HEK293 (cell line): Measurements from ENCODE around the gene METTL15.

Experiments
- EGR2 ChIP-seq: fragments of 450-650 bp; formaldehyde crosslinking; IDR thresholded peaks from 2 replicates; pipeline ENCODE4 v1.5.1; 2016; ENCODE audit warnings: low read depth, missing biosample characterization, missing genetic modification characterization
- GLI2 ChIP-seq: fragments of 450-650 bp; formaldehyde crosslinking; IDR thresholded peaks from 2 replicates; pipeline ENCODE4; 2017; ENCODE audit warnings: missing biosample characterization, missing genetic modification characterization, low read depth, borderline replicate concordance
- KLF1 ChIP-seq: fragments of 450-650 bp; formaldehyde crosslinking; IDR thresholded peaks from 2 replicates; pipeline ENCODE4 v1.5.1; 2016; ENCODE audit warnings: missing biosample characterization, missing genetic modification characterization
- PRDM2 ChIP-seq: fragments of 450-650 bp; formaldehyde crosslinking; IDR thresholded peaks from 2 replicates; pipeline ENCODE4 v1.5.1; 2016; ENCODE audit warnings: missing biosample characterization, missing genetic modification characterization, borderline replicate concordance
- REPIN1 ChIP-seq: fragments of 450-650 bp; formaldehyde crosslinking; IDR thresholded peaks from 2 replicates; pipeline ENCODE4 v1.5.1; 2017; ENCODE audit warnings: missing biosample characterization, missing genetic modification characterization, low read depth
- SCRT2 ChIP-seq: fragments of 450-650 bp; formaldehyde crosslinking; IDR thresholded peaks from 2 replicates; pipeline ENCODE4 v1.5.1; 2016; ENCODE audit warnings: missing biosample characterization, missing genetic modification characterization
- YY1 ChIP-seq: fragments of 450-650 bp; formaldehyde crosslinking; IDR thresholded peaks from 2 replicates; pipeline ENCODE4 v1.5.1; 2018; ENCODE audit warnings: missing biosample characterization, missing genetic modification characterization
- YY2 ChIP-seq: fragments of 450-650 bp; formaldehyde crosslinking; IDR thresholded peaks from 2 replicates; pipeline ENCODE4 v1.5.1; 2016; ENCODE audit warnings: missing biosample characterization, missing genetic modification characterization
- ZBTB44 ChIP-seq: fragments of 450-650 bp; IDR thresholded peaks from 2 replicates; pipeline ENCODE4 v1.5.1; 2018; ENCODE audit warnings: missing biosample characterization, mild to moderate bottlenecking, missing genetic modification characterization
- ZBTB49 ChIP-seq: fragments of 450-650 bp; formaldehyde crosslinking; IDR thresholded peaks from 2 replicates; pipeline ENCODE4 v1.5.1; 2016; ENCODE audit warnings: missing biosample characterization, missing genetic modification characterization, low read depth
- ZNF16 ChIP-seq: fragments of 450-650 bp; formaldehyde crosslinking; IDR thresholded peaks from 2 replicates; pipeline ENCODE4 v1.5.1; 2016; ENCODE audit warnings: low read depth, missing biosample characterization, missing genetic modification characterization
- ZNF19 ChIP-seq: fragments of 450-650 bp; formaldehyde crosslinking; IDR thresholded peaks from 2 replicates; pipeline ENCODE4; 2016; ENCODE audit warnings: missing biosample characterization, missing genetic modification characterization, low read depth
- ZNF202 ChIP-seq: fragments of 450-650 bp; formaldehyde crosslinking; IDR thresholded peaks from 2 replicates; pipeline ENCODE4 v1.5.1; 2016; ENCODE audit warnings: missing biosample characterization, missing genetic modification characterization, borderline replicate concordance
- ZNF24 ChIP-seq: fragments of 450-650 bp; formaldehyde crosslinking; IDR thresholded peaks from 2 replicates; pipeline ENCODE4 v1.5.1; 2016; ENCODE audit warnings: missing biosample characterization, missing genetic modification characterization
- ZNF266 ChIP-seq: fragments of 450-650 bp; formaldehyde crosslinking; IDR thresholded peaks from 2 replicates; pipeline ENCODE4 v1.5.1; 2016; ENCODE audit warnings: missing biosample characterization, missing genetic modification characterization, low read depth
- ZNF280C ChIP-seq: fragments of 450-650 bp; formaldehyde crosslinking; IDR thresholded peaks from 2 replicates; pipeline ENCODE4 v1.5.1; 2016; ENCODE audit warnings: missing biosample characterization, missing genetic modification characterization
- ZNF292 ChIP-seq: fragments of 450-650 bp; formaldehyde crosslinking; IDR thresholded peaks from 2 replicates; pipeline ENCODE4 v1.5.1; 2016; ENCODE audit warnings: low read depth, missing biosample characterization, missing genetic modification characterization, borderline replicate concordance
- ZNF324 ChIP-seq: fragments of 450-650 bp; formaldehyde crosslinking; IDR thresholded peaks from 2 replicates; pipeline ENCODE4 v1.5.1; 2016; ENCODE audit warnings: missing biosample characterization, missing genetic modification characterization
- ZNF394 ChIP-seq: fragments of 450-650 bp; formaldehyde crosslinking; IDR thresholded peaks from 2 replicates; pipeline ENCODE4 v1.5.1; 2016; ENCODE audit warnings: missing biosample characterization, missing genetic modification characterization, mild to moderate bottlenecking, moderate library complexity, borderline replicate concordance
- ZNF48 ChIP-seq: fragments of 450-650 bp; formaldehyde crosslinking; IDR thresholded peaks from 2 replicates; pipeline ENCODE4 v1.5.1; 2016; ENCODE audit warnings: missing biosample characterization, missing genetic modification characterization
- ZNF514 ChIP-seq: fragments of 450-650 bp; formaldehyde crosslinking; IDR thresholded peaks from 2 replicates; pipeline ENCODE4 v1.5.1; 2016; ENCODE audit warnings: missing biosample characterization, missing genetic modification characterization
- ZNF521 ChIP-seq: fragments of 450-650 bp; formaldehyde crosslinking; IDR thresholded peaks from 2 replicates; pipeline ENCODE4 v1.5.1; 2017; ENCODE audit warnings: missing biosample characterization, mild to moderate bottlenecking, missing genetic modification characterization
- ZNF544 ChIP-seq: fragments of 450-650 bp; formaldehyde crosslinking; IDR thresholded peaks from 2 replicates; pipeline ENCODE4 v1.5.0; 2017; ENCODE audit warnings: missing biosample characterization, missing genetic modification characterization
- ZNF654 ChIP-seq: fragments of 450-650 bp; formaldehyde crosslinking; IDR thresholded peaks from 2 replicates; pipeline ENCODE4 v1.5.1; 2016; ENCODE audit warnings: low read depth, missing biosample characterization, missing genetic modification characterization
- ZNF677 ChIP-seq: fragments of 450-650 bp; IDR thresholded peaks from 2 replicates; pipeline ENCODE4 v1.5.0; 2018; ENCODE audit warnings: missing biosample characterization, mild to moderate bottlenecking, missing genetic modification characterization, moderate library complexity
- ZNF776 ChIP-seq: fragments of 450-650 bp; formaldehyde crosslinking; IDR thresholded peaks from 2 replicates; pipeline ENCODE4 v1.5.0; 2017; ENCODE audit warnings: missing biosample characterization, missing genetic modification characterization, borderline replicate concordance
- ZNF843 ChIP-seq: fragments of 450-650 bp; formaldehyde crosslinking; IDR thresholded peaks from 2 replicates; pipeline ENCODE4 v1.5.1; 2016; ENCODE audit warnings: missing biosample characterization, missing genetic modification characterization
- ZXDB ChIP-seq: fragments of 450-650 bp; formaldehyde crosslinking; IDR thresholded peaks from 2 replicates; pipeline ENCODE4 v1.5.1; 2016; ENCODE audit warnings: missing biosample characterization, missing genetic modification characterization

Gene METTL15

GRCh38 chr11:28110108-28110820, 2.1 kb downstream of the METTL15 start (continued):
- 0 out of 2 replicates have a peak, but pooled peaks have one; percentile 57 for TF ChIP-seq PRDM2
- TF ChIP-seq ZNF394: peak; percentile 73
- TF ChIP-seq ZNF843: no peak
- TF ChIP-seq KLF1 (tag by site-specific recombination): peak; percentile 38; the same call in 1 of the 2 replicates
- no peak for TF ChIP-seq EGR2 (tag by site-specific recombination)
- no peak for TF ChIP-seq ZNF521 (tag by site-specific recombination)
- TF ChIP-seq YY1 (tag by site-specific recombination): peak; percentile 77; the same call in 1 of the 2 replicates
- TF ChIP-seq ZNF16 (tag by site-specific recombination): no peak
- TF ChIP-seq ZNF19 (tag by site-specific recombination): no peak
- no peak for TF ChIP-seq ZNF514 (tag by site-specific recombination)
- no peak for TF ChIP-seq REPIN1 (tag by site-specific recombination)
- TF ChIP-seq ZNF654 (tag by site-specific recombination): no peak
- TF ChIP-seq ZXDB (tag by site-specific recombination): peak; percentile 99
- TF ChIP-seq ZBTB44 (tag by site-specific recombination): 0 out of 2 replicates have a peak, but pooled peaks have one; percentile 20
- TF ChIP-seq ZNF677: no peak
- TF ChIP-seq ZBTB49 (tag by site-specific recombination): no peak
- peak; percentile 80 for TF ChIP-seq ZNF24 (tag by site-specific recombination)
- peak; percentile 75; the same call in 1 of the 2 replicates for TF ChIP-seq ZNF324 (tag by site-specific recombination)
- no peak for TF ChIP-seq ZNF280C (tag by site-specific recombination)
- TF ChIP-seq SCRT2 (tag by site-specific recombination): no peak
- no peak for TF ChIP-seq ZNF544
- TF ChIP-seq ZNF266 (tag by site-specific recombination): no peak
- no peak for TF ChIP-seq GLI2 (tag by site-specific recombination)
- TF ChIP-seq ZNF292: no peak
- TF ChIP-seq ZNF202 (tag by site-specific recombination): no peak
- no peak for TF ChIP-seq ZNF776 (tag by site-specific recombination)
- no peak for TF ChIP-seq ZNF48
- TF ChIP-seq YY2 (tag by site-specific recombination): peak; percentile 88
